GM19240 (cell line): Measurements from ENCODE around the gene FHAD1.

Source experiments
- DNase-seq: peaks from one replicate; pipeline ENCODE4 v3.0.0; 2011; ENCODE audit warnings: low spot score; ENCODE audit not compliant: insufficient read length

Gene FHAD1

DNA sequence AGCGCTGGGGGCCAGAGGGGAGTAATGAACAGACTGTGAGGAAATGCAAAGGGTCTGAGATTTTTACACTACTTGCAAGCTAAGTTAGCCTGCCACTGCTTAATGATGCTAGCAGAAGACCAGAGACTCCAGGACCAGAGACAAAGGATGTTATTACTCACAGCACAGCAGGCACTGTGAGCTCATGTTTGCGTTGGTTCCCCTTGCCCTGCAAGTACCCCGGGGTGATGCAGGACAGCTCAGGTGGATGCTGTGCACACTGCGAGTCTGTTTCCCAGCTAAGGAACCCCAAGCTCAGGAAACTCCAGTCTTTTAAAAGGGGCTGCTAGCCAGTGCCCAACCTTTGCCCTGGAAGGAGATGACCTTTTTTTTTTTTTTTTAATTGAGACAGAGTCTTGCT is 1.2 kb downstream of the FHAD1 start:
- DNase-seq: no peak

DNA sequence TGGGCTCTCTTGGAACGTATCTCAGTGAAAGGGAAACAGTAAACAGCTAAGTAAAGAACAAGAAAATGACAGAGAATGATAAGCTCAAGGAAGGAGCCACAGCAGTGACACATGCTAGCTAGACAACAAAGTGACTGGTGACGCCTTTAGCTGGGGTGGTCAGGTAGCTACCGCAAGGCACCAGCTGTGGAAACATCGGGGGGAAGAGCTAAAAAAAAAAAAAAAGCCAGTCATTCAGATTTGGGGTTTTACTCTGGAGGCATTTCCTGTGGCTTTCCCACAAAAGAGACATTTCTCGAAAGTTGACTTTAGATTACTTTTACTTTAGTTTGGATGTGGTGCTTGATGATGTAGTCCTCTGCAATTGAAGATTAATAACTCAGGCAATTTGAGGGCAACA is 2.1 kb downstream of the FHAD1 start:
- no peak for DNase-seq

DNA sequence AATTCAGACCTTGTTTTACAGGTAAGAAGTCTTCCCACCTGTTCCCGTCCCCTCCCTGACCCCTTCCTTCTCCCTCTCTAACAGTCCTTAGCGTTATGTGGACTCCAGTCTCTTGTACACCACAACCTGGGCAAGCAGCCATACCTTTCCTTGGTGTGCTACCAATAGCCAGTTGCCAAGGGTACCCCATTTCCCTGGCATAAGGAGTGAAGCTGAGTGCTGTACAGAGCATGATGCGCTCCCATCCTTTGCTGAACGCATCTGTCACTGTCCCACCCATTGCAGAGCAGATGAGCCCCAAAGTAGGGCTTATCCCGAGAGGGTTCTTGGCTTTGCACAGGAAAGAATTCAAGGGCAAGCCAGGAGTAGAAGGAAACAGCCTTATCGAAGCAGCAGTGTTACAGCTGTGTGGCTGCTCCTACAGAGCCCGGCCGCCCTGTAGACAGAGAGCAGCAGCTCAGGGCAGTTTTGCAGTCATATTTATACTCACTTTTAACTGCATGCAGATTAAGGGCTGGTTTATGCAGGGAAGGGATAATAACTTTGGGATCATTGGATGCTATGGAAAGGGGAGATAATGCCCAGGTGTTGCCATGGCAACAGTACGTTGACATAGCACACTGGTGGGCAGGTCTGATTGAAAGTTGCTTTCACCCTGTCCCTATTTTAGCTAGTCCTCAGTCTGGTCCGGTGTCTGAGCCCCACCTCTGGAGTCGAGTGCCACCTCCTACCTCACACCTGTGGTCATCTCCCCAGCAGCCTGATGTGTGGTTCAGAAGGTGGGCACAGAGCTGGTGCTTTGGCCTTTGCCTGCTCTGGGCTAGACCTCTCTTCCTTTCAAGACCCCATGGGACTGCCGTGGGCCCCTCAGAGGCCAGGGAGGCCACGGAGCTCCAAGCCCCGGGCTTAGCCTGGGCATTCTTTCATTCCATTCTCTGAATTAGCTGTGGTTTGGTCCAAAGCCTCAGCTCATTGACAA is 5.1 kb downstream of the FHAD1 start:
- no peak for DNase-seq

DNA sequence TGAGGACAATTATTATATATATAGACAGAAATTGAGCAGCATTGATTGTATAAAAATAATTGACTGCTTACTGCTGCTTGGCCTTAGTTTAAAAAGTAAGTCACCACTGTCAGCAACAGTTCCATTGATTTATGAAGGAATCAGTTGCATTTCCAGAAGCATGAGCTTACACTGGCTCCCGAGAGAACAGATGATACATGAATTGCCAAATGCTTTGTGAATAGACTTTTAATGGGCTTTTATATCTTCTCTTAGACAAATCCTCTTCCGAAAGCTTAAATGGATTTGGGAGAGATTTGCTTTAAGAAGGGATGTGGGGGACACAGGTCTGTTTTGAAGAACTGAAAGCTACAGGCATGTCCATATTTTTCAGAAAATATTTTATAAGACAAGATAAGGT is 7.5 kb downstream of the FHAD1 start:
- DNase-seq: no peak

DNA sequence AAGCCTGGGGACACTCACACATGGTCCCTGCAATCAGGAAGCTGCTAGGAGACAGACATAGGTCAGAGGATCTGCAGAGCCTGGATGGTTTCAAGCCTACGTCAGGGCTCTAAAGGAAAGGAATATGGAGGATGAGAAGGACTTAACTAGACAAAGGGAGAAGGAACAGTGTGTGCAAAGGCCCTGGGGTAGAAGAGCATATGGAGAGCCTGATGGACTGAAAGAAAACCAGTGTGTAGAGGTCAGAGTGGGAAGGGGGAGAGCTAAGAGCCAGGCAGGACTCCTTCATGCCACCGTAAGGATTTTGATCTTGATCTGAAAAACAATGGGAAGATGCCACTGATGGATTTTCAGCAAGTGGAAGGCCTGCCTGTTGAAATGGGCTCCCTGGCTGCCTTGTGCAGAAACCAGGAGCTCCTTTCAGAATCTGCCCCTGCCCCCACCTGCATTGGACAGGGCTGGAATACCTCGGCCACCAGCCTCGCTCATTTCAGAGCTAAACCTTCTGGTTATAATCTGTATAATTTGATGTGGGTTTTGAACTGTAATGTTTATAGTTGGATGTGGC is 8.6 kb downstream of the FHAD1 start:
- no peak for DNase-seq

DNA sequence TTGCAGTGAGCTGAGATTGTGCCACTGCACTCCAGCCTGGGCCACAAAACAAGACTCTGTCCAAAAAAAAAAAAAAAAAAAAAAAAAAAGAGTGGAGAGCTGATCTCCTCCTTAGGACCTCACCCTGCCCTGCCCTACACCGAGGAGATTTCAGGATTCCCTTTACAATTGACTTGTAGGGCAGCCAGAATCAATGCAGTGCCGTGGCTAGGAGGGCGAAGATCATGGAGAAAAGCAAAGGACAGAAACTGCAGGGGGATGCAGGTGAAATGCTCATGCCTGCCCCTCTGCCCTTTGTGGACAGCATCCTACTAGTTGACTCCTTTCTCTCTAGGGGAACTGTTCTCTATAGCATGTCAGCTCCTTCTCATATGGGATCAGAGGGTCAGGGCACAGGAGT is 9.6 kb downstream of the FHAD1 start:
- DNase-seq: no peak

DNA sequence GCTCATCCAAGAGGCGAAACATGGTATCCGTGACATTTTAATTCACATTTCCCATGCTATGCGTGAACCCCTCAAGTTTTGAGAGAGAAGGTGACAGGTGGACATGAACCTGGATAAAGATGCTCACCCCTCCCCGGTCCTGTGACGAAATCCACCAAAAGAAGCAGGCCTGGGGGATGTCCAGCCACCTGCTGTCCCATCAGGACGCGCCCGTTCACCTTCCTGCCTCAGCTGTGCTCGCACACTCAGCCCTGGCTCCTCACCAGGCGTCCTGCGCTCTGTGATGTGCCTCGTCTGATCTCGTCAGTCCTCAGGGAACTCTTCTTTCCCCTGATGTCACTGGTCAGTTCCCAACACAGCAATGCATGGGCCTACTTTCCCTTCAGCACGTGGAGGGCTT is 10.3 kb downstream of the FHAD1 start:
- no peak for DNase-seq

DNA sequence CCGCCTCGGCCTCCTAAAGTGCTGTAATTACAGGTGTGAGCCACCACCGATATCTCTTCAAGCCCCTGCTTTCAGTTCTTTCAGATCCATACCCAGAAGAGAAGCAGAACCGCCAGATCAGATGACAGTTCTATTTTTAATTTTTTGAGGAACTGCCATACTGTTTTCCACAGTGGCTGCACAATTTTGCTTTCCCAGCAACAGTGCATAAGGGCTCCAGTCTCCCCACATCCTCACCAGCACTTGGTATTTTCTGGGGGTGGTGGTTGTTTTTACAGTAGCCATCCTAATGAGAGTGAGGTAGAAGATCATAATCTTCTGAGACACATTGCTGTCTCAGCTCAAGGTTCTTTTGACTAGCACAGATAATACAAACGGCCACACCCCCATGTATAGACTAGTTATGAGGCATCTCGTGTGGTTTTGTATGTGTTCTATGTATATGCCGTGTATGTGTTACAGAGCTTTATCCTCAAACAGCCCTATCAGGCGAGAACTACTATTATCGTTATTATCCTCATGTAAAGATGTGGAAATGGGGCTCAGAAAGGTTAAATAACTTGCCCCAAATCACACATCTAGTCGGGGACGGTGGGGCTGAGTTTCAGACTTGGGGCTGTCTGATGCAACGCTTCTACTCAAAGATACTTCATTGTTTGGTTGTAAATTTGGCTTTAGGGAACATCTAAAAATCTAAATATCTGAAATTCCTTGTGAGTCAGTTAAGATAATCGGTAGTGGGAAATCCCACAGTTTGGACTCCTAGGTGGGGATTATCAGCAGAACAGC is 12.0 kb downstream of the FHAD1 start:
- no peak for DNase-seq

DNA sequence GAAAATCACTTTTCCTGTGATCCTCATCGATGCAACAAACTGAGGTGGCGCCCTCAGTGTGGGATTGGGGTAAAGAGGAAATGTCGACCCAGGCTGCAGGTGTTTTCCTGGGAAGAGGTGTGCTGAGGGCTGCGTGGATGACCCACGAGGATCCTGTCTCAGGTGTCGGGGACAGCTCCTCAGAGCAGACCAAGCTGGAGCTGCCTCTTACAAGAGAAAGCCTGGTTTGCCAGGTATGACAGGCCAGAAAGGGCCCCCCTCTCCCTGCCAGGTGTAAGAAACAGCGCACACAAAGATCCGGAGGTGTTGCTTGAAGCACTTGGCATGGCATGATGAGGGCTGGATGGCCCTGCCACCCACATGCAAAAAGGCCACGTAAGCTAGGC is 12.6 kb downstream of the FHAD1 start:
- no peak for DNase-seq

DNA sequence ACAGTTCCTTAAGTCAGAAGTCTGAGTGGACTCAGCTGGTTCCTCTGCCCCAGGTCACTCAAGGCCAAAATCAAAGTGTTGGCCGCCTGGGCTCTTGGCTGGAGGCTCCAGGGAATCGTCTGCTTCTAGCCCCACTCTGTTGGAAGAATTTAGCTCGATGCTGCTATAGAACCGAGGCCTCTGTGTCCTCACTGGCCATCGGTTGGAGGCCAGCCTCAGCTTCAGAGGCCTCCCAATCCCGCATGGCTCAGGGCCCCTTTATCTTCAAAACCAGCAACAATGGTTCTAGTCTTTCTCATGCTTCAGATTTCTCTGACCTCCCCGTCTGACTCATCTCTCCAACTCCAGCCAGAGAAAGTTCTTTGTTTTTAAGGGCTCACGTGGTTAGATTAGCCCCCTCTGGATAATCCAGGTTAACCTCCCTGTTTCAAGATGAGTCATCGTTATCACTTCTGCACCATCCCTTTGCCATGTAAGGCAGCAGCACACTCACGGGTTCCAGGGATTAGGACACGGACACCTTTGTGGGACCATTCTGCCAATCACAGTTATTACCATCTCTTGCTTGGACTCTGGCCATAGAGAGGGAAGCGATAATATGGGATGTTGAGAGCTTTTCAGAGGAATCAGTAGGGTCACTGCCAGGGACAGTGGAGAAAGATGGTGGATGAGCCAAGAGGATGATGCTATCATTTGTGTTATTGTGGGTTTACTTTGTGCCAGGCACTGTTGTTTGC is 13.6 kb downstream of the FHAD1 start:
- no peak for DNase-seq

DNA sequence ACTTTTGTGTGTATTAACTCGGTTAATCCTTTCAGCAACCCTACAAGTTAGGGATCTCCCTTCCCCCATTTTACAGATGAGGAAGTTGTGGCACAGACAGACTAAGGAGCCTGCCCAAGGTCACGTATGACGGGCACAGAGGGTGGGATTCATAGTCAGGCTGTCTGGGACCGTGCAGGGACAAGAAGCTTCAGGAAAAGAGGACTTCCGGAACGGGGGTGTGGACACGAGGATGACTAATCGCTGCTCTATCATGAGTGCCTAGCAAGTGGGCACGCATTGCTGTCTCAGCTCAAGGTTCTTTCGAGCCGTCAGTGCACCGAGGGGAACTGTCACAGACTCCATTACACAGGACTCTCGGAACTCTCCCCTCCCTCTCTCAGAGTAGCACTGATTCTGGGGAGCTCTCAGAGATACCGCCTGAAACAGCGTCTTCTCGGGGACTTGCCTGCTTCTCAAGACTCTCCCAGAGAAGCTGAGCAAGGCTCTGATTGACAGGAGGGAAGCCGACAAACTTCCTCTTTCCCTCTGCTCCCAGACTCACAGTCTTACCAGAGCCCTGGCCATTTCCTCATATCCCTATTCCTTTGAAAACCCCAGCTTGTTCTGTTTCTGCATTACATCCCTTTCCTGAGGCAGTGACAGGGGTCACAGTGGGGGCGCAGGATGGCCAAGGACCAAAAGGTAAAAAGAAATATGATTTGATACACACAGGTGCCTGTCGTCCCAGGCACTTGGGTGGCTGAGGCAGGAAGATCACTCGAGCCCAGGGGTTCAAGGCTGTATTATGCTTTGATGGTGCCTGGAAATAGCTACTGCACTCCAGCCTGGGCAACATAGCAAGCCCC is 14.4 kb downstream of the FHAD1 start:
- DNase-seq: no peak

DNA sequence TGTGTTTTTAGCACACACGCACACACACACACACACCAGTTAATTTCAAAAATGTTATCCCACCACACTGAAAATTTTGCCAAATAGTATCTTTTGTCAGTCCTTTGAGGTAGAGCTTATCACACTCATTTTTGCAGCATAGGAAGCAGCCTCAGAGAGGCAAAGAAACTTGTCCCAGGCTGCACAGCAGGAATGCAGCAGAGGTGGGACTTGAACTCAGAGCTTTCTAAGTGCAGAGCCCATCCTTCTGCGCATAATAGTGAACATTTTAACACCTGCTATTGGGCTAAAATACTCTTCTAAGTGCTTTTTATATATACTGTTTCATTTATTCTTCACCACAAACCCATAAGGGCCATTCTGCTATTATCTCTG is 15.0 kb downstream of the FHAD1 start:
- DNase-seq: no peak

DNA sequence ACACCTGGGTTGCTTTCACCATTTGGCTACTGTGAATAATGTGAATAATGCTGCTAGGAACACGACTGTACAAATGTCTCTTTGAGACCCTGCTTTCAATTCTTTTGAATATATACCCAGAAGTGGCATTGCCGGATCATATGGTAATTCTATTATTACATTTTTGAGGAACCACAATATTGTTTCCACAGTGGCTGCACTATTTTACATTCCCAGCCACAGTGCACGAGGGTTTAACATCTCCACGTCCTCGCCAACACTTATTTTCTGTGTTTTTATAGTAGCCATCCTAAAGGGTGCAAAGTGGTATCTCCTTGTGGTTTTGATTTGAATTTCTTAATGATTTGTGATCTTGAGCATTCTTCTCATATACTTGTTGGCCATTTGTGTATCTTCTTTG is 15.7 kb downstream of the FHAD1 start:
- DNase-seq: no peak

DNA sequence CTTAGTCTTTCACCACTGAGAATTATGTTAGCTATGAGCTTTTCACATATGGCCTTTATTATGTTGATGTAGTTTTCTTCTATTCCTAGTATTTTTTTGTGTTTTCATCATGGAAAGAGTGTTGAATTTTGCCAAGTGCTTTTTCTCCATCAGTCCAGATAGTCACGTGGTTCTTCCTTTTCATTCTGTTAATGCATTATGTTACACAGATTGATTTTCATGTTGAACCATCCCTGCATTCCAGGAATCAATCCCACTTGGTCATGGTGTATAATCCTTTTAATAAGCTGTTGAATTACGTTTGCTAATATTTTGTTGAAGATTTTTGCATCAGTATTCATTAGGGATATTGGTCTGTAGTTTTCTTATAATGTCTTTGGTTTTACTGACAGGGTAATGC is 17.7 kb downstream of the FHAD1 start:
- DNase-seq: no peak

DNA sequence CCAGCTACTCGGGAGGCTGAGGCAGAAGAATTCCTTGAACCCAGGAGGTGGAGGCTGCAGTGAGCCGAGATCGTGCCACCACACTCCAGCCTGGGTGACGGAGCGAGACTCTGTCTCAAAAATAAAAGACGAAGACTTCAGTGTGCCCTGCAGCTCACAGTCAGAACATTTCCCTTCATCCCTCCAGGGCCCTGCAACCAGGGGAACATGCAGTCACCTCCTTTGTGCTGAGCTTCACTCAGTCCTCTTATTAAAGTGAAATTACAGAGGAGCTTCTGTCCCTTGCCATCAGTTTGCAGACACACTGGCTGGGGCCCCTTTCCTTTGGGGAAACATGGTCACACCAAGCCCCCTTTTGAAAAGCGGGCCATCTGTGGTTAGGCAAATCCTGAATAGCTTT is 24.2 kb downstream of the FHAD1 start:
- no peak for DNase-seq

DNA sequence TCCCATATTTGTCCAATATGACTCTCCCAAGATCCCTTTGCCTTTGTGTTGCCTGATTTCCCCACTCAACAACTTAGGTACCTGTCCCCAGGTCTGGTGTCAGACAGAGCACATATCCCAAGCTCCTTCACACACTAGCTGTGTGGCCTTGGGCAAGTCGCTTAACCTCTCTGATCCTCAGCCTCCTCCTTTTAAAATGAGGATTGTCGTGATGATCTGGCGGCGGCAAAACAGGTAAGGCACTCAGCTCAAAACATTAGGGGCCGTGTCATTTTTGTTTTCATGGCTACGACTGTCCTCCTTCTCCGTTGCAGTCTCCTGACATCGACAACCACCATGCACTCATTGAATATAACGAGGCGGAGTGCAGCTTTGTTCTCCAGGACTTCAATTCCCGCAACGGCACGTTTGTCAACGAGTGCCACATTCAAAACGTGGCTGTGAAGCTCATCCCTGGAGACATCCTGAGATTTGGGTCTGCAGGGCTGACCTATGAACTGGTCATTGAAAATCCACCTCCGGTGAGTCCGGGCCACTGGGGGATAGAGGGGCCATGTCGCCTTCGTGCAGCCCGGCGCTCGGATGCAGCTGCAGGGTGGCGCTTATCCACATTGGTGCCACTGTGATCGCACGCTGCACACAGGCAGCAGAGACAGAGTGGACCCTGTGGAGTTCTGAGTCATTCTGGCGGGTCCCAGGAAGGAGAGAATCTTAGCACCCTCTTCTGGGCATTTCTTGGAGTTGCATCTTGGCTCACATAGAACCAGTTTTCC is 25.2 kb downstream of the FHAD1 start:
- DNase-seq: peak; percentile 30

DNA sequence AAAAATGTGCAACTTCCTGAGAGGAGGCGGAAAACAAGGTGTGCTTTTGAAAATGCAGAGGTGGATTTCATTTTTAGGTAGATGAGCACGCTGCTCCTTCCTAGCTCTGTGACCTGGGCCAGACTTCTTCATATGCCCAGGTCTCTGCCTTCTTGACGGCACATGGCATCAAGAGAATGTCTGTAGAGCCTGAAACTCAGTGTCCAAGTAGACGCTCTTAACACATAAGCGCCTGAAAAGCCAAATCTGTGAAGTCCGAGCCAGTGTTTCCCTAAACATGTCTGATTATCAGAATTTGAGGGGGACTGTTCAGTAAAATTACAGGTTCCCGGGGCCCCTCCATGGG is 25.7 kb downstream of the FHAD1 start:
- no peak for DNase-seq

DNA sequence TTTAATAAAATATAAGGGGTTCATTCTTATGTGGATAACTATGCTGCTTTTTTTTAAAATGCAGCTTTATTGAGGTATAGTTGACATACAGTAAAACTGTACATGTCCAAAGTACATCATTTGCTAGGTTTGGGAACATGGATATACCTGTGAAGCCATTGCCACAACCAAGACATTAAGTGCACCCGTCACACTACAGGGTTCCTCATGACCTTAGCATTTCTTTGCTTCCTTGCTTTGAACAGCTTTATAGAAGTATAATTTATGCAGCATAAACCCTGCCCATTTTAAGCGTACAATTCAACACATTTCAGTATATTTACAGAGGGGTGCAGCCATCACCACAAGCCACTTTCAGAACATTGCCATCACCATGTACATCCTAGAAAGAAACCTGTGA is 26.3 kb downstream of the FHAD1 start:
- DNase-seq: no peak

DNA sequence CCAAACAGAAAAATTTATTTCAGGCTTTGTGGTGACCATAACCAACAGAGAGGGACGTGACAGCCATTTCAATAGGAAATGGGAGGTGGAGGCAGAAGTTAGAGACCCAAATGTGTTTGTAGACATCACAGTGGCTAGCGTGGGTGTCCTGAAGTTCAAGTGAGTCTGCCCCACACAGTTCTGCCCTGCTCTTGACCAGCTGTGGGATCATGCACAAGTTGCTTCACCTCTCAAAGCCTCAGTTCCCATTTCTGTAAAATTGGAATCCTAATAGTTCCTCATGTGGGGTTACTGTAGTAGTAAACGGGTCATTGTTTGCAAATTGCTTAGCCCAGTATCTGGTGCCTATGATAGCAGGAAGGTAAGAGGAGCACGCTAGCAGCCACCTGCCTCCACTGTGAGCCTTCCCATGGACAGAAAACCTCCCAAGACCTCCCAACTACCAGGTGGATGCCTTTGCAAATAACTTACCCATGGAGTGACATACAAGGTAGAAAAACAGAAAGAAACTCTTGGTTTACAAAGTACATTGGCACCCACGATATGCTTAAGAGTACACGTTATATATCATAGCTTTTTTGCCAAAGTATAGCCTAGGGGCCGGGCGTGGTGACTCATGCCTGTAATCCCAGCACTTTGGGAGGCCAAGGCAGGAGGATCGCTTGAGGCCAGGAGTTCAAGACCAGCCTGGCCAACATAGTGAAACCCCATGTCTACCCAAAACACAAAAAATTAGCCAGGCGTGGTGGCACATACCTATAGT is 29.1 kb downstream of the FHAD1 start:
- no peak for DNase-seq
